ENCODE results near the gene FAM177B.

DNA sequence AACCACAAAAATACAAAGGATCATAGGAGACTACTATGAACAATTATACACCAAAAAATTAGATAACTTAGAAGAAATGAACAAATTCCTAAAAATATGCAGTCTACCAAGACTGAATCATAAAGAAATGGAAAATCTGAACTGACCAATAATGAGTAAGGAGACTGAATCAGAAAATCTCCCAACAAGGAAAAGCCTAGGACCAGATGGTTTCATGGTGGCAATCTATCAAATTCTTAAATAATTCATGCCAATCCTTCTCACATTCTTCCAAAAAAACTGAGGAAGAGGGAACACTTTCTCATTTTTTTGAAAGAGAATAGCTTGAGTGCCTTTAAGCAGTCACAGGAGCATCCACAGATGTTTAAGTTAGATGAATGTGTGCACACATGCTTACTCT is 46.0 kb downstream of the FAM177B start:
- TF ChIP-seq CTCF (conservative IDR thresholded peaks at IDR 0.05 in 1 of 2, IDR thresholded peaks at IDR 0.05 in 1 of 2; ENCODE audit: low read depth in 1 of 2, low read length in 2 of 2), result no peak
- no peak for TF ChIP-seq EZH2 (IDR thresholded peaks at IDR 0.05; ENCODE audit: low read length, missing control alignments)

Data from fibroblast of lung (primary cell).